Effector CD4-positive, alpha-beta T cell (primary cell): Measurements from ENCODE around the gene USPL1.
"Not testable (repeated sequence)": the region's sequence is repeated elsewhere in the genome, so short reads cannot be mapped to it uniquely, and the experiment has no call there.

Source experiments
- DNase-seq: peaks from one replicate; pipeline ENCODE4 v3.0.0-alpha.2; 2020
- total RNA-seq: gene quantifications from one replicate; lab custom pipeline; 2026; lab: John Stamatoyannopoulos, UW

The USPL1 gene
- 82.7 reads per million, percentile 79 among the genes with 10 or more reads in this experiment for total RNA-seq

DNA sequence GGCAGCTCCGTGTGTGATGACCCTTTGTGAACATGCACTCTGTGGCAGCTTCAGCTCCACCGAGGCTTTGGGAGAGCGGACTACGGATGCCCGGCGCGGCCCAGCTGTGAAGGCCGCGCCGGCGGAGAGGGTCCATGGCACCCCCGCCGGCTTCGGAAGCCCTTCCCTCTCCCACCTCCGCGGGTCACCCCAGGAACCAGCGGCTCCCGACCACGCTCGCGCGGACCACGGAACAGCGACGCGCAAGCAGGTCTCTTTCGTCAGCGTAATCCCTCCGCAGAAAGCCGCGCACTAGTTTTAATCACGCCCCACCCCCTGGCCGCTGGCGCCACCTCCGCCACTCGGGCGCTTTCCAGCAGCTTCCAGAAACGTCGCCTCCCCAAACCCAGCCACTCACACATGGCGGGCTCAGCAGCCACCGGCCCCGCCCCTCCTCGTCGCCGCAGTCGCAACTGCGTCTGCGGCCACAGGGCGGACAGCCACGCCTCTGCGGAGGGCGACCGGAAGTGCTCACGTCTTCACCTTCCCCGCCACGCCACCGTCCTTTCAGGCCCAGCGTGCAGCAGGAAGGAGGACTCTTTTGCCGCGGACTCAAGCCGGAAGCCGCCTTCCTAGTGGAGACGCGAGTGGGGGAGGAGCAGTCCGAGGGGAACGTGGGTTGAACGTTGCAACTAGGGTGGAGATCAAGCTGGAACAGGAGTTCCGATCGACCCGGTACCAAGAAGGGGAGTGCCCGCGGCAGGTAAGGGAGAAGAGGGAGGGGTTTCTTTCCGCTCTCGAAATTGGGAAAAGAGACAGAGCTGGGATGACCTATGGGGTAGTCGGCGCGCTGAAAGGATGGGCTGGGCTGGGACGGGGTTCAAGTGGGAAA lies at the start of gene USPL1:
Gene USPL1, plus strand, starts transcription at position 606 of the 871 bp plus-strand sequence. CDS start 3,221 bp downstream, outside the sequence.
- peak; percentile 97 for DNase-seq

- DNase-seq, result no peak
These were observed 47.7 kb upstream of the USPL1 start for GRCh38 chr13:30569901-30570576.

- DNase-seq, result no peak
These were observed 47.0 kb upstream of the USPL1 start for GRCh38 chr13:30570691-30571090.

- DNase-seq, result no peak
These were observed 44.9 kb upstream of the USPL1 start for GRCh38 chr13:30572859-30573275.

DNA sequence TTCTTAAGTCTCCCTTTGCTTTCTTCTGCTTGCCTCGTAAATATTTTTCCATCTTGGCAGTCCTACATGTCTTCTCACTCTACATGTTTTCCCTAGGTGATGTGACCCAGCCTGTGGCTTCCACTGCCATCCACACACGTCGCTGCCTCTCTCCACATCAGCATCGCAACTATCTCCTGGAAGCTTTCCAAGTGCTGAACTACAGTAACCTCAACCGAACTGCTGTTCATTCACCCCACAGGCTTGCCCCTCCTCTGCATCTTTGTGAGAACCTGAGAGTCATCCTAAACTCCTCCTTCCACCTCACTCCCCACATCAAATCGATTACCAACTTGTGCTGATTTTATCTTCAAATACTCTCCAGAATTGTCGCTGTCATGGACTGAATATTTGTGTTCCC lies 41.2 kb upstream of the USPL1 start:
- peak; percentile 45 for DNase-seq

DNA sequence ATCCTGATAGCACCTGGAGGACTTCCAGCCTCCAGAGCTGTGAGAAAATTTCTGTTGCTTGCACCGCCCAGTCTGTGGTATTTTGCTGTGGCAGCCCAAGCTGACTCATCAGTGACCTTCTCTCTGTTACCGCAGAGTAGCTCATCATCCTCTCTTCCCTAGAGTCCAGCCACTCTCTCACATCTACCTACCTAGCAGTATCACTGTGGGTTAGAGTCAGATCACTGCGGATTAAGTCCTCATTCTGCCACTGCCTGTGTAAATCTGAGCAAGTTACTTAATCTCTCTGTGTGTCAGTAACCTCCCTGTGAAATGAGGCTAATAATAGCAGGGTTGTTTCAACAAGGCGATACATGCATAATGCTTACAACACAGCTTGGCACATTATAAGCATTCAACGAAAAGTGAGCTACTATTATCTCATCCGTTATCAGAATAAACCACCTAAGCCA lies 40.3 kb upstream of the USPL1 start:
- DNase-seq, result peak; percentile 16

- DNase-seq, result no peak
These were observed 36.7 kb upstream of the USPL1 start for GRCh38 chr13:30580852-30581502.

GRCh38 chr13:30581582-30581981 lies 36.1 kb upstream of the USPL1 start:
- DNase-seq, result no peak

DNA sequence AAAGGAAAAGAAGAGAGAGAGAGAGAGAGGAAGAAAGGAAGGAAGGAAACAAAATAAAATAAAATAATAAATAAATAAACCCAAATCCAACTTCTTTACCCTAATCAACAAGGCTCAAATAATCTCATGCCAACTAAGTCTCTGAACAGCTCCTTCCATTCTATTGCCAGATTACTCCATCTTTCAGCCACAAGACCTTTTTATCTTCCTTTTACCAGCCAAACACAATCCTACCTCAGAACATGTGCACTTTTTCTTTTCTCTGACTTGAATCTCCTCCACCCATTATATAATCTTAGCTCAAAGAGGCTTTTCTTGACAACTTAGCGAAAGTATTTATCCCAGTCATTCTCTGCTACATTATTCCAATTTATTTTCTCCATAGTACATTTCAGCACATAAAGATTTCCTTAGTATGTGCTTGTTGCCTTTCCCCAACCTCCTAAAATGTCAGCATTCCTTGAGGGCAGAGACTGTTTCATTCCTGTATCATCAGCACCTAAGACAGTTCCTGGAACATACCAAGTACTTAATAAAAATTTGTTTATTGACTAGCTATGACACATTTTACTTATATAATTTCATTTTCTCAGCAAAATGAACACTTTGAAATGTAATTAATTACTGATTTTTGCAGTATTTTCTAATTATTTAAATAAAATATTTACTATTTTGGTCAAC lies 33.5 kb upstream of the USPL1 start:
- DNase-seq, result no peak

DNA sequence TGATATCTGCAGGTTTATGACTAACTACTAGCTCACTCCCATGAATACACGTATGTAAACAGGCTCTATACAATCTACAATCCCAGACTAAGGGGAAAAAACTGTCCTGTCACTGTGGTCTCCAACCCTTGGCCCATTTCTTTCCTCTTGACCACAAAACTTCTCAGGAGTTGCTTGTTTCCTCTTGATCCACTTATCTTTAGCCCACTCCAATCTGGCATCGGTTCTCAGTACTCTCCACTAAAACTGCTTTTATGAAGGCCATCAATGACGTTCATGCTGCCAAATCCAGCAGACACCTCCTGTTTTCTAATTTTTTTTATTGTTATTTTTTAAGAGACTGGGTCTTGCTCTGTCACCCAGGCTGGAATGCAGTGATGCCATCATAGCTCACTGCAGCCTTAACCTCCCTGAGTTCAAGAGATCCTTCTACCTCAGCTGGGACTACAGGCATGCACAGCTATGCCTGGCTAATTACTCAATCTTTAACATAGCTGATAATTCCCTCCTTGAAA lies 31.9 kb upstream of the USPL1 start:
- DNase-seq, result no peak

DNA sequence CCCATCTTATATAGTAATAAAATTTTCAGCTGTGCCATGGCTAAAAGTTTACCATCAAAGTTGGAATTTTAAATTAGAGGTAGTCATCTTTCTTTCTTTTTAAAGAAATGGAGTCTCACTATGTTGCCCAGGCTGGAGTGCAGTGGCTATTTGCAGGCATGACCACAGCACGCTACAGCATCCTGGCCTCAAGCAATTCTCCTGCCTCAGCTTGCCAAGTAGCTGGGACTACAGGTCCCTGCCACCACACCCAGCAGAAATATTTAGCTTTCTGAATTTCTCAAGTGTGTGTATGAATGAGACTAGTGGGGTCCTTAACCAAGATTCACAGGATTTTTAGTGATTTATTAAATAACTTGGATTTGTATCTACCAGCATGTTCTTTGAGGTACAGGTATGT lies 30.5 kb upstream of the USPL1 start:
- DNase-seq, result no peak

DNA sequence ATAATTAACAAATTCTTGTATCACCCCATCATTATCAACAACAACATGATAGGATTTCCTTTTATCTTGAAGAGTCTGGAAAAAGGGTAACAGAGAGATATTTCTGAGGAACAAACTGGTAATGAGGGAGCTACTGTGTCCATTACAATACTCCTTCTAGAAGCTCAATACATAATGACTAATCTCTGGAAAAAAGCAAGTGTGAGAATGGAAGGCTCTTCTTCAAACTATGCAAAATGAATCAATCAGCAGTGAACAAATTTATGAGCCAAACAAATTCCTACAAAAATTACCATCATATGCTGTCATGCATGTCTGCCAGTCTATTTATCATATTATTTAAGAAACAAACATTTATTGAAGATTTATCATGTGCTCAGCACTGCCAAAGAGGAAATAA lies 30.0 kb upstream of the USPL1 start:
- DNase-seq, result no peak

GRCh38 chr13:30593001-30593400 lies 24.7 kb upstream of the USPL1 start:
- no peak for DNase-seq

DNA sequence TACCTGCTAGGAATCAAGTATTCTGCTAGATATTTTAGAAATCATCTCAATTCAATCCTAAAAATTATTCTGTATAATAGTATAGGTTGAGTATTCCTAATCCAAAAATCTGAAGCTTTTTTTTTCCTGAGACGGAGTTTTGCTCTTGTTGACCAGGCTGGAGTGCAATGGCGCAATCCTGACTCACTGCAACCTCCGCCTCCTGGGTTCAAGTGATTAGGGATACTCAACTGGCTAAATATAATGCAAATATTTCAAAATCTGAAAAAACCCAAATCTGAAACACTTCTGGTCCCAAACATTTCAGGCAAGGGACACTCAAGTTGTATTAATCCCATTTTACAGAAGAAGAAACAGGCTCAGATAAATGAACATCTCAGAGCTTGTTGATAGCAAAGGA lies 17.2 kb upstream of the USPL1 start:
- DNase-seq, result no peak

DNA sequence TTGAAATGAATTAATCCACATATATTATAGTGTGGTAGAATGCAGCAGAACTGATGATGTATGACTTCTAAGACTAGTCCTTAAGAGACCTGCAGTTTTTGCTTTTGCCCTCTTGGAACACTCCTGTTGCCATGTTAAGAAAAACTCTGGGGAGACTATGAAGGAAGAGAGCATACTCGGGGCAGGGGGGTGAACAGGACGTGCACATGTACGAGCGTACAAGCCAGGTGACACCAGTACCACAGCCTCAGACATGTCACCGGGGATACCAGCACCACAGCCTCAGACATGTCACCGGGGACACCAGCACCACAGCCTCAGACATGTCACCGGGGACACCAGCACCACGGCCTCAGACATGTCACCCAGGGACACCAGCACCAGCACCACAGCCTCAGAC lies 15.9 kb upstream of the USPL1 start:
- DNase-seq, result no peak

GRCh38 chr13:30605052-30605451 lies 12.7 kb upstream of the USPL1 start:
- DNase-seq, result no peak

GRCh38 chr13:30607186-30607585 lies 10.5 kb upstream of the USPL1 start:
- not testable (repeated sequence) for DNase-seq

GRCh38 chr13:30607908-30608307 lies 9.8 kb upstream of the USPL1 start:
- peak; percentile 51 for DNase-seq

DNA sequence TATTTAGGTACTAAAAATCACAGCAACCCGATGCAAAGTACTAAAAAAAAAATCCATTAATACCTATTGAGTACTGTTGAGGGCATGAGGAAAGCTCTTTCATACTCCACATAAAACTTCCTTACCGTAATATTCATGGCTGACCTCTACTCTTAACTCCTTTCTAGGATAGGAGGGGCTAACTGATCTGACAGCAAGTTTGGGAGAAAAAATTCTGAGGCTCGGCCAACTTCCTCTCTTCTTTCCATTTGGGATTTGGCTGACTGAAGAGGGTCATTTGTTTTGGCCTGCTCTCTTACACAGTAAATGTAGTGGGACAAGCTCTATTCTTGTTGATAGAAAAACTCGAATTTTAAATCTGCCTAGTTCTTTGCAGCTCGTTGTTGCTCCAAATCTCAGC lies 9.4 kb upstream of the USPL1 start:
- DNase-seq, result no peak

DNA sequence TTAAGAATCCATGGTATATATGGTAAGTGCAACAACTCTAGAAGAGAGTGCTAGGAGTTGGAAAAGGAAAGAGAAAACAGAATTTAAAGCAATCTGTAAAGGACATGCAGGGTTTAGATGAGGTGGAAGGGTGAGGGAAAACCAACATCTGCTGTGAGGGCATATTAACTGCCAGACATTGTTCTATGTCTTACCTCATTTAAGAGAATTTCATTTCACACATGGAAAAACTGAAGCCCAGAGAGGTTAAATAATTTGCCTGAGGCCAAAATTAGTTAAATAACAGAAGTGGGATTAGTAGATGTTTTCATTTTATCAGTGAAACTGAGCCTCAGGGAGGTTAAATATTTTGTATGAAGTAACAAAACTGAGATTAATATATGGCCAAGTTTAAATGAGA lies 7.4 kb upstream of the USPL1 start:
- no peak for DNase-seq

- no peak for DNase-seq
These were observed 2.2 kb upstream of the USPL1 start for GRCh38 chr13:30615481-30615865.

DNA sequence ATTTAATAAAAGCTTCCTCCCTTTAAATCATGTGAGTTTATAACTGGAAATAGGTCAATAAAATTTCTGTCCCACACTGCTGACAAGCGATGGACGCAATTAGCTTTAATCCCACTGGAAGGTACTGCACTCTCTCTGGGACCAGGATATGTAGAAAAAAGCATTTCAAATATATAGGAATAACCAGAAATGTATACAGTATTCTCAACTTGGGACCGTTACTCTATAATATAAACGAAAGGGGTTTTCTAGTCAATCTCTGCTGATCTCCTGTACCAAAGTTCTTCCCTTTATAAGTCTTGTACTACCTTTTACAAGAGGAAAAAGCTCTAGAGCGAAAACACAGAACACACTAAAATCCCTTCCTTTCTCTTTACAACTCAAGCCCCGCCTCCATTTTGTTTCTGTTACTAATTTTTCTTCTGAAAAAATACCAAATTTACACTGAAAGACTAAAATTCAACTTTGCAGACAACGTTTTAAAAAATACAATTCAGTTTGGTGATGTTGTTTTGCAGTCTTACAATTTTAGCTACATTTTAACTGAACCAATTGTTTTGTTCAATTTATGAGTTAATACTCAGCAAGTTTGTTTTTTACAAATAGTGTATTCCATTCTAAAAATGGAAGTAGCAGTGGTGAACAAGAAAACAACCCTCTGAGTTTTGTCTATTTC lies 1.7 kb upstream of the USPL1 start:
- DNase-seq, result no peak
